Small intestine (tissue), 7 donors: ENCODE measurements around the gene NDFIP2. TPM values are rescaled to one million over a fixed set of nuclear protein-coding genes. Genes with fewer than 3 reads are reported as not detected.
"Not testable (repeated sequence)": the region's sequence is repeated elsewhere in the genome, so short reads cannot be mapped to it uniquely, and the experiment has no call there.

Source experiments
- DNase-seq, 2 donors: peaks; one replicate each; pipeline versions ENCODE4 v3.0.0 to v3.0.0-alpha.2; 2013
- FAIRE-seq: peaks from 2 replicates; lab custom pipeline; 2012; peaks lifted over from hg19 to GRCh38; lab: Jason Lieb, UNC
- H3K27ac ChIP-seq, 3 donors: one replicate each; pipeline ENCODE4 v1.5.1; 2013; ENCODE audit warnings: low read length in 2 of 3, mild to moderate bottlenecking in 2 of 3, control low read depth in 1 of 3, inconsistent platforms in 1 of 3, low read depth in 1 of 3, moderate library complexity in 1 of 3
- H3K27me3 ChIP-seq, 3 donors: one replicate each; pipeline ENCODE4 v1.6.1; 2013; ENCODE audit warnings: low read length in 3 of 3, inconsistent platforms in 1 of 3; ENCODE audit not compliant: control insufficient read depth in 3 of 3, insufficient read depth in 3 of 3
- H3K36me3 ChIP-seq, 3 donors: one replicate each; pipeline ENCODE4 v1.6.1; 2013; ENCODE audit warnings: low read length in 3 of 3, inconsistent platforms in 1 of 3, low read depth in 1 of 3, mild to moderate bottlenecking in 1 of 3, moderate library complexity in 1 of 3; ENCODE audit not compliant: control insufficient read depth in 3 of 3, insufficient read depth in 2 of 3
- H3K4me1 ChIP-seq, 3 donors: one replicate each; pipeline ENCODE4 v1.6.1; 2013; ENCODE audit warnings: low read length in 2 of 3, inconsistent platforms in 1 of 3, low read depth in 1 of 3, mild to moderate bottlenecking in 1 of 3, moderate library complexity in 1 of 3; ENCODE audit not compliant: control insufficient read depth in 3 of 3, insufficient read depth in 2 of 3
- H3K4me3 ChIP-seq, 3 donors: one replicate each; pipeline ENCODE4 v1.5.1; 2013; ENCODE audit warnings: low read length in 3 of 3, control low read depth in 1 of 3, inconsistent platforms in 1 of 3, low read depth in 1 of 3, mild to moderate bottlenecking in 1 of 3, moderate library complexity in 1 of 3
- H3K9me3 ChIP-seq, 2 donors: one replicate each; pipeline ENCODE4 v1.6.1; 2013; ENCODE audit warnings: low read depth in 1 of 2, low read length in 1 of 2; ENCODE audit not compliant: control insufficient read depth in 2 of 2, insufficient read depth in 1 of 2
- WGBS, 3 donors: extraction: QIAGEN DNeasy Blood & Tissue Kit; methylation state at CpG; one replicate each; pipeline ENCODE4 v1.1.7; 2013; 5-methylcytosine and 5-hydroxymethylcytosine counted together
- polyA plus RNA-seq, 4 donors: library from polyadenylated mRNA; stranded (reverse) in 3 of 4; unstranded in 1 of 4; fragments of 200-250 nt in 3 of 4; fragments of 120-200 nt in 1 of 4; gene quantifications; one replicate each; pipeline versions ENCODE4 v1.2.1 to v1.2.3, GENCODE V29; 2013
- donor health status: healthy with polysubstance abuse.
- donor health status: control.
- donor health status: control.
- donor health status: Bipolar disorder and iron deficiency.
- donor health status: healthy.

The NDFIP2 gene
- polyA plus RNA-seq, 4 donors = 34.6 to 96.9 (median 48.1) TPM

GRCh38 chr13:79548902-79549301 lies 67.9 kb downstream of the NDFIP2 start:
- H3K27me3 ChIP-seq = no peaks in the 10 kb centered on the region
- H3K27ac ChIP-seq = no peak overlapping the region
- DNase-seq = peak in 1 of 2 donors; percentile 25
- H3K9me3 ChIP-seq = no peaks in the 10 kb centered on the region
- no peak overlapping the region for H3K4me3 ChIP-seq
- peaks cover 0 to 8% (median 0%) of the 10 kb centered on the region in 3 donors for H3K4me1 ChIP-seq
- no peak for FAIRE-seq
- H3K36me3 ChIP-seq = peaks cover 0 to 2% (median 0%) of the 10 kb centered on the region in 3 donors

- DNase-seq (no peak), FAIRE-seq (no peak)
- no peak overlapping the region for H3K27ac ChIP-seq
- H3K4me3 ChIP-seq = no peak overlapping the region
- no peaks in the 10 kb centered on the region for H3K9me3 ChIP-seq
- H3K27me3 ChIP-seq = no peaks in the 10 kb centered on the region
- WGBS, 3 donors = 81 to 93% (median 87%) methylated on average over 2 of the region's 2 CpGs
- H3K4me1 ChIP-seq = peaks cover 0 to 8% (median 0%) of the 10 kb centered on the region in 3 donors
- H3K36me3 ChIP-seq = peaks cover 0 to 2% (median 0%) of the 10 kb centered on the region in 3 donors
Observed at GRCh38 chr13:79549355-79550106, 68.6 kb downstream of the NDFIP2 start.

GRCh38 chr13:79557666-79558065 lies 76.7 kb downstream of the NDFIP2 start:
- Histone ChIP-seq H3K27ac (no peak overlapping the region), H3K4me3 (no peak overlapping the region), H3K27me3 (no peaks in the 10 kb centered on the region), H3K9me3 (peaks cover 0 to 31% of the 10 kb centered on the region in 2 donors), H3K4me1 (no peaks in the 10 kb centered on the region), H3K36me3 (peaks cover 2 to 10% (median 6%) of the 10 kb centered on the region in 3 donors)
- no peak for DNase-seq
- 96 to 100% (median 97%) methylated on average over 2 of the region's 2 CpGs for WGBS, 3 donors
- FAIRE-seq = no peak

- Histone ChIP-seq H3K27ac (no peak overlapping the region), H3K9me3 (peaks cover 0 to 31% of the 10 kb centered on the region in 2 donors)
Observed at GRCh38 chr13:79560954-79561353, 80.0 kb downstream of the NDFIP2 start.

GRCh38 chr13:79562557-79562956 lies 81.6 kb downstream of the NDFIP2 start:
- DNase-seq (no peak), FAIRE-seq (no peak)
- Histone ChIP-seq H3K4me1 (no peaks in the 10 kb centered on the region), H3K4me3 (no peak overlapping the region), H3K27me3 (no peaks in the 10 kb centered on the region), H3K9me3 (peaks cover 0 to 31% of the 10 kb centered on the region in 2 donors), H3K27ac (no peak overlapping the region), H3K36me3 (peaks cover 2 to 10% (median 2%) of the 10 kb centered on the region in 3 donors)

More at GRCh38 chr13:79560954-79561353, 80.0 kb downstream of the NDFIP2 start:
- H3K4me1 ChIP-seq = no peaks in the 10 kb centered on the region
- peaks cover 2 to 10% (median 6%) of the 10 kb centered on the region in 3 donors for H3K36me3 ChIP-seq
- FAIRE-seq (no peak), DNase-seq (no peak)
- H3K4me3 ChIP-seq = no peak overlapping the region
- 83 to 90% (median 87%) methylated on average over 2 of the region's 2 CpGs for WGBS, 3 donors
- no peaks in the 10 kb centered on the region for H3K27me3 ChIP-seq

GRCh38 chr13:79566118-79566517 lies 85.2 kb downstream of the NDFIP2 start:
- H3K36me3 ChIP-seq = peaks cover 0 to under 1% (median 0%) of the 10 kb centered on the region in 3 donors
- no peak for FAIRE-seq
- WGBS, 3 donors = 92 to 100% (median 93%) methylated on average over 2 of the region's 2 CpGs
- H3K27ac ChIP-seq = no peak overlapping the region
- peaks cover 0 to 9% of the 10 kb centered on the region in 2 donors for H3K9me3 ChIP-seq
- no peaks in the 10 kb centered on the region for H3K27me3 ChIP-seq
- DNase-seq = no peak
- H3K4me1 ChIP-seq = no peaks in the 10 kb centered on the region
- H3K4me3 ChIP-seq = no peak overlapping the region

GRCh38 chr13:79571147-79571546 lies 90.2 kb downstream of the NDFIP2 start:
- H3K27ac ChIP-seq = no peak overlapping the region
- FAIRE-seq (no peak), DNase-seq (no peak)
- H3K4me1 ChIP-seq = no peaks in the 10 kb centered on the region
- no peaks in the 10 kb centered on the region for H3K27me3 ChIP-seq
- no peaks in the 10 kb centered on the region for H3K9me3 ChIP-seq
- no peak overlapping the region for H3K4me3 ChIP-seq
- WGBS, 3 donors = 57 to 68% (median 63%) methylated on average over 1 of the region's 1 CpG
- H3K36me3 ChIP-seq = no peaks in the 10 kb centered on the region

- not testable (repeated sequence) for H3K9me3 ChIP-seq, FAIRE-seq, H3K4me3 ChIP-seq
Observed at GRCh38 chr13:79573892-79574291, 92.9 kb downstream of the NDFIP2 start.

More at GRCh38 chr13:79573892-79574291, 92.9 kb downstream of the NDFIP2 start:
- H3K27ac ChIP-seq, H3K4me1 ChIP-seq, H3K36me3 ChIP-seq, H3K27me3 ChIP-seq, DNase-seq: not testable (repeated sequence)
